ENCODE results near the gene HMGB3.

The HMGB3 gene

DNA sequence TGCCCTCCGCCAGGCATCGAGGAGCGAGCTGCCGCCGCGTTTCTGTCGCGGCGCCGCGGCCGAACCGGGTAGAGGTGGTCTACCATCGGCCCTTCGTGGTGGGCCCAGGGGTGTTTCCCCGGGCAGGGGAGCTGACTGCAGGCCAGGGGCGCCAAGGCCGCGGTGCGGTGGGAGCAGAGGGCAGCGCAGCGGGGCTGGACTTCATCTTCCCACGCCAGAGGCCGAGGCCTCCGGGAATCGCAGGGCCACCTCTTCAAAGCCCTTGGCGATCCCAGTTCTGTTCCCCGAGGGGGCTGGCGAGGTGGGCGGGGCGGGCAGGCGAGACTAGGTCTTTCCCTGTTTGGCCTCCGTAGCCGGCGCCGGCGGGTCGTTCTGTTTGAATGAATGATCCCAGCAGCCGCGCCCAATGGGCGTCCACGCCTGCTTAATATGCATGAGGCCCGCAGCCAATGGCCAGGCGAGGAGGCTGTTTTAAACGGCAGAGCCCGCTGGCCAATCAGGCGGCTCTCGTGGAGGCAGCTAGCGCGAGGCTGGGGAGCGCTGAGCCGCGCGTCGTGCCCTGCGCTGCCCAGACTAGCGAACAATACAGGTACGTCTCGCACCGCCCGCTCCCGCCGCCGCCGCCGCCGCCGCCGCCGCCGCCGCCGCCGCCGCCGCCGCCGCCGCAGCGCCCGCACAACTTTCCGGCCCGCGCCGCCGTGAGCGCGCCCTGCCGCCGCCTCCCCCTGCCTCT lies at the start of gene HMGB3:
HMGB3 (plus strand) TSS at position 548 of the 733 bp plus-strand sequence. CDS start 2,265 bp downstream, outside the sequence.
- no peak for TF ChIP-seq CTCF (IDR thresholded peaks at IDR 0.05; ENCODE audit: insufficient read depth, missing control alignments)
- no peak for FAIRE-seq
- DNase-seq (ENCODE audit: insufficient read length, low spot score): peak; percentile 54

DNA sequence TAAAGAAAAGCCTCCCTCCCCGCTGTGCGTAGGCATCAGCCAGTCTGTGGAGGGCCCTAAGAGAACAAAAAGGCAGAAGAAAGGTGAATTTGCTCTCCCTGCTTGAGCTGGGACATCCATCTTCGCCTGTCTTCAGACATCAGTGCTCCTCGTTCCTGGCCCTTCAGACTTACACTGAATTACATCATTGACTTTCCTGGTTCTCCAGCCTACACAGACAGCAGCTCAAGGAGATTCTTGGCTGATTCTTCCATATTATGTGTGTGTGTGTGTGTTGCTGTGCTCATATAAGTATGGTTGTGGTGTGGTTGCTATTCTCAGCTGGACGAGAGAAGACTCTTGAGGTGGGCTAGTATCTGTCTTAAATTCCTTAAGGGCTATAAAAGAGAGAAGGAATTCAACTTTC lies 49.2 kb upstream of the HMGB3 start:
- FAIRE-seq (no peak), DNase-seq (ENCODE audit: insufficient read length, low spot score) (no peak)
- no peak for TF ChIP-seq CTCF (IDR thresholded peaks at IDR 0.05; ENCODE audit: insufficient read depth, missing control alignments)

- DNase-seq (ENCODE audit: insufficient read length, low spot score) (no peak), FAIRE-seq (no peak)
- no peak for TF ChIP-seq CTCF (IDR thresholded peaks at IDR 0.05; ENCODE audit: insufficient read depth, missing control alignments)
Measured at GRCh38 chrX:150934453-150934852, 48.7 kb upstream of the HMGB3 start.

GRCh38 chrX:150935467-150935866 lies 47.7 kb upstream of the HMGB3 start:
- DNase-seq (ENCODE audit: insufficient read length, low spot score) (no peak), FAIRE-seq (no peak)
- TF ChIP-seq CTCF (IDR thresholded peaks at IDR 0.05; ENCODE audit: insufficient read depth, missing control alignments): no peak

DNA sequence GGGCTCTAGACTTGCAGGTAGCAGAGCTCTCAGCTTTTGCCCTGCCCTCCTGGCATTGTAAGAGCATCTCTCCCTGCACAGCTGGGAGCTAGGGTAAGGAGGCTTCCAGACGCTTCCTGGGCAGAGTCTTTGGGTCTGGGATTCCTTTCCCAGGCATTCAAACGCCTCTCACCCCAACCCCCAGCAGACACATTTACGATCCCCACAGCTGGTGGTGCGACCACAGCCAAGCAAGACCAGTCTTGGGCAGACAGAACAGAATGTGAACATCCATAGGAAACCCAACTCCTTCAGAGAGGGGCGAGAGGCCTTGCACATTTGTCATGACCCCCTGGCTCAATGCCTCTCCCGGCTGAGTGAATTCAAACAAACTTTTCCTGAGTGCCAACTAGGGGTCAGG lies 46.6 kb upstream of the HMGB3 start:
- DNase-seq (ENCODE audit: insufficient read length, low spot score) (no peak), FAIRE-seq (no peak)
- no peak for TF ChIP-seq CTCF (IDR thresholded peaks at IDR 0.05; ENCODE audit: insufficient read depth, missing control alignments)

- no peak for DNase-seq (ENCODE audit: insufficient read length, low spot score)
- no peak for TF ChIP-seq CTCF (IDR thresholded peaks at IDR 0.05; ENCODE audit: insufficient read depth, missing control alignments)
- FAIRE-seq: no peak
Measured at GRCh38 chrX:150940844-150941495, 42.2 kb upstream of the HMGB3 start.

- FAIRE-seq (no peak), DNase-seq (ENCODE audit: insufficient read length, low spot score) (no peak)
- TF ChIP-seq CTCF (IDR thresholded peaks at IDR 0.05; ENCODE audit: insufficient read depth, missing control alignments): no peak
Measured at GRCh38 chrX:150941580-150941979, 41.6 kb upstream of the HMGB3 start.
